ENCODE data around the gene ALDOA.

ALDOA gene

GRCh38 chr16:30096105-30096861, 30.7 kb downstream of the ALDOA start, which contains the start of gene YPEL3:
Gene YPEL3 (minus strand): TSS chr16:30096213. CDS start chr16:30095482, 731 bp downstream.
- H3K79me2 ChIP-seq (ENCODE audit: control insufficient read depth, insufficient read depth, low read length, poor library complexity), result peaks cover 10% of the 10 kb centered on the region
- H3K9me3 ChIP-seq (ENCODE audit: insufficient read depth, low read depth, low read length), result peaks cover 13% of the 10 kb centered on the region

GRCh38 chr16:30096862-30097563, 31.5 kb downstream of the ALDOA start:
- Histone ChIP-seq H3K27me3 (ENCODE audit: insufficient read depth, low read length) (no peaks in the 10 kb centered on the region), H3K79me1 (ENCODE audit: low read length) (peaks cover 16% of the 10 kb centered on the region), H2BK5ac (ENCODE audit: low read depth, low read length, poor library complexity) (no peak overlapping the region), H2BK120ac (ENCODE audit: insufficient read depth, low read length, poor library complexity) (peak overlapping the region; percentile 90), H3K4me3 (ENCODE audit: low read depth, low read length) (no peak overlapping the region), H3K27ac (ENCODE audit: low read depth, low read length) (peak overlapping the region; percentile 90), H3K79me2 (ENCODE audit: control insufficient read depth, insufficient read depth, low read length, poor library complexity) (peaks cover 8% of the 10 kb centered on the region), H3K14ac (ENCODE audit: low read length) (no peak overlapping the region), H3K4me1 (ENCODE audit: control insufficient read depth in 1 of 2, insufficient read depth in 2 of 2, low read length in 2 of 2) (peaks cover 22 to 24% of the 10 kb centered on the region in 2 experiments), H4K91ac (ENCODE audit: low read depth, low read length) (peak overlapping the region; percentile 87), H3K9ac (ENCODE audit: low read length) (no peak overlapping the region), H3K9me3 (ENCODE audit: insufficient read depth, low read depth, low read length) (peaks cover 13% of the 10 kb centered on the region), H2BK12ac (ENCODE audit: low read length) (peak overlapping the region; percentile 63), H2AFZ (ENCODE audit: insufficient read depth, low read length, poor library complexity) (peak overlapping the region; percentile 86), H3K18ac (ENCODE audit: low read length) (no peak overlapping the region), H4K12ac (ENCODE audit: low read depth, low read length) (peak overlapping the region; percentile 80), H4K8ac (ENCODE audit: low read depth, low read length) (peak overlapping the region; percentile 63), H3K36me3 (ENCODE audit: control insufficient read depth in 1 of 2, insufficient read depth in 2 of 2, low read length in 2 of 2) (peaks cover 2 to 7% of the 10 kb centered on the region in 2 experiments), H3K4ac (ENCODE audit: low read depth, low read length) (peak overlapping the region; percentile 4), H2AK5ac (ENCODE audit: low read length) (no peak overlapping the region), H3K4me2 (ENCODE audit: low read length) (peak overlapping the region; percentile 65), H3K23ac (ENCODE audit: low read length) (no peak overlapping the region)
- no peak for DNase-seq
- no CpG with 5 or more reads among the region's 18 CpGs for WGBS (ENCODE audit: extremely low coverage, insufficient coverage, insufficient read length)

More at GRCh38 chr16:30096105-30096861, 30.7 kb downstream of the ALDOA start, which contains the start of gene YPEL3:
- H4K12ac ChIP-seq (ENCODE audit: low read depth, low read length), result peak within 1 kb of the TSS; percentile 80
- H3K23ac ChIP-seq (ENCODE audit: low read length), result no peak within 1 kb of the TSS
- peak within 1 kb of the TSS; percentile 70 for H3K9ac ChIP-seq (ENCODE audit: low read length)
- H3K27ac ChIP-seq (ENCODE audit: low read depth, low read length), result peak within 1 kb of the TSS; percentile 90
- peak within 1 kb of the TSS; percentile 86 for H2AFZ ChIP-seq (ENCODE audit: insufficient read depth, low read length, poor library complexity)
- peaks cover 2 to 7% of the 10 kb centered on the region in 2 experiments for H3K36me3 ChIP-seq (ENCODE audit: control insufficient read depth in 1 of 2, insufficient read depth in 2 of 2, low read length in 2 of 2)
- H3K79me1 ChIP-seq (ENCODE audit: low read length), result peaks cover 22% of the 10 kb centered on the region
- no CpG with 5 or more reads among the region's 77 CpGs for WGBS (ENCODE audit: extremely low coverage, insufficient coverage, insufficient read length)
- H2BK120ac ChIP-seq (ENCODE audit: insufficient read depth, low read length, poor library complexity), result peak within 1 kb of the TSS; percentile 90
- H3K4me2 ChIP-seq (ENCODE audit: low read length), result peak within 1 kb of the TSS; percentile 71
- H2BK12ac ChIP-seq (ENCODE audit: low read length), result peak within 1 kb of the TSS; percentile 73
- H2AK5ac ChIP-seq (ENCODE audit: low read length), result peak within 1 kb of the TSS; percentile 96
- peak; percentile 81 to 92 for DNase-seq
- peak within 1 kb of the TSS; percentile 73 for H2BK5ac ChIP-seq (ENCODE audit: low read depth, low read length, poor library complexity)
- H4K8ac ChIP-seq (ENCODE audit: low read depth, low read length), result peak within 1 kb of the TSS; percentile 77
- H3K27me3 ChIP-seq (ENCODE audit: insufficient read depth, low read length), result no peaks in the 10 kb centered on the region
- peak within 1 kb of the TSS; percentile 97 for H3K18ac ChIP-seq (ENCODE audit: low read length)
- peak within 1 kb of the TSS; percentile 72 for H3K4me3 ChIP-seq (ENCODE audit: low read depth, low read length)
- peak within 1 kb of the TSS; percentile 30 for H3K4ac ChIP-seq (ENCODE audit: low read depth, low read length)
- H3K4me1 ChIP-seq (ENCODE audit: control insufficient read depth in 1 of 2, insufficient read depth in 2 of 2, low read length in 2 of 2), result peaks cover 22 to 27% of the 10 kb centered on the region in 2 experiments
- H4K91ac ChIP-seq (ENCODE audit: low read depth, low read length), result peak within 1 kb of the TSS; percentile 88
- H3K14ac ChIP-seq (ENCODE audit: low read length), result peak within 1 kb of the TSS; percentile 88

- Histone ChIP-seq H3K27me3 (ENCODE audit: insufficient read depth, low read length) (no peaks in the 10 kb centered on the region), H2AK5ac (ENCODE audit: low read length) (peak overlapping the region; percentile 3), H3K4ac (ENCODE audit: low read depth, low read length) (no peak overlapping the region), H2BK120ac (ENCODE audit: insufficient read depth, low read length, poor library complexity) (peak overlapping the region; percentile 34), H4K91ac (ENCODE audit: low read depth, low read length) (peak overlapping the region; percentile 57), H2AFZ (ENCODE audit: insufficient read depth, low read length, poor library complexity) (peak overlapping the region; percentile 20), H3K9me3 (ENCODE audit: insufficient read depth, low read depth, low read length) (peaks cover 1% of the 10 kb centered on the region), H3K79me2 (ENCODE audit: control insufficient read depth, insufficient read depth, low read length, poor library complexity) (no peaks in the 10 kb centered on the region), H3K18ac (ENCODE audit: low read length) (peak overlapping the region; percentile 14), H4K12ac (ENCODE audit: low read depth, low read length) (no peak overlapping the region), H2BK12ac (ENCODE audit: low read length) (no peak overlapping the region), H2BK5ac (ENCODE audit: low read depth, low read length, poor library complexity) (peak overlapping the region; percentile 47), H3K4me1 (ENCODE audit: control insufficient read depth in 1 of 2, insufficient read depth in 2 of 2, low read length in 2 of 2) (peaks cover 12 to 13% of the 10 kb centered on the region in 2 experiments), H3K9ac (ENCODE audit: low read length) (peak overlapping the region; percentile 31), H3K27ac (ENCODE audit: low read depth, low read length) (peak overlapping the region; percentile 47), H3K4me2 (ENCODE audit: low read length) (peak overlapping the region; percentile 8), H4K8ac (ENCODE audit: low read depth, low read length) (peak overlapping the region; percentile 46), H3K79me1 (ENCODE audit: low read length) (peaks cover 6% of the 10 kb centered on the region), H3K23ac (ENCODE audit: low read length) (no peak overlapping the region), H3K36me3 (ENCODE audit: control insufficient read depth in 1 of 2, insufficient read depth in 2 of 2, low read length in 2 of 2) (peaks cover 10 to 14% of the 10 kb centered on the region in 2 experiments), H3K4me3 (ENCODE audit: low read depth, low read length) (no peak overlapping the region), H3K14ac (ENCODE audit: low read length) (peak overlapping the region; percentile 58)
- no CpG with 5 or more reads among the region's 4 CpGs for WGBS (ENCODE audit: extremely low coverage, insufficient coverage, insufficient read length)
- DNase-seq, result peak; percentile 85 to 91
These were observed 38.5 kb downstream of the ALDOA start for GRCh38 chr16:30104090-30104489.

- peak overlapping the region; percentile 74 for H2BK5ac ChIP-seq (ENCODE audit: low read depth, low read length, poor library complexity)
- H3K4me3 ChIP-seq (ENCODE audit: low read depth, low read length), result no peak overlapping the region
- H4K8ac ChIP-seq (ENCODE audit: low read depth, low read length), result peak overlapping the region; percentile 53
- peak overlapping the region; percentile 31 for H2BK12ac ChIP-seq (ENCODE audit: low read length)
- WGBS (ENCODE audit: extremely low coverage, insufficient coverage, insufficient read length), result no CpG with 5 or more reads among the region's 6 CpGs
- peak overlapping the region; percentile 64 for H3K18ac ChIP-seq (ENCODE audit: low read length)
- H2AK5ac ChIP-seq (ENCODE audit: low read length), result peak overlapping the region; percentile 3
- peaks cover 10 to 14% of the 10 kb centered on the region in 2 experiments for H3K36me3 ChIP-seq (ENCODE audit: control insufficient read depth in 1 of 2, insufficient read depth in 2 of 2, low read length in 2 of 2)
- H3K27me3 ChIP-seq (ENCODE audit: insufficient read depth, low read length), result no peaks in the 10 kb centered on the region
- H2BK120ac ChIP-seq (ENCODE audit: insufficient read depth, low read length, poor library complexity), result peak overlapping the region; percentile 63
- H2AFZ ChIP-seq (ENCODE audit: insufficient read depth, low read length, poor library complexity), result peak overlapping the region; percentile 20
- H4K91ac ChIP-seq (ENCODE audit: low read depth, low read length), result peak overlapping the region; percentile 77
- no peak overlapping the region for H3K4me2 ChIP-seq (ENCODE audit: low read length)
- H3K79me1 ChIP-seq (ENCODE audit: low read length), result peaks cover 6% of the 10 kb centered on the region
- peak overlapping the region; percentile 58 for H3K14ac ChIP-seq (ENCODE audit: low read length)
- peak; percentile 94 for DNase-seq
- H3K79me2 ChIP-seq (ENCODE audit: control insufficient read depth, insufficient read depth, low read length, poor library complexity), result no peaks in the 10 kb centered on the region
- no peak overlapping the region for H4K12ac ChIP-seq (ENCODE audit: low read depth, low read length)
- H3K27ac ChIP-seq (ENCODE audit: low read depth, low read length), result peak overlapping the region; percentile 47
- no peak overlapping the region for H3K4ac ChIP-seq (ENCODE audit: low read depth, low read length)
- H3K23ac ChIP-seq (ENCODE audit: low read length), result no peak overlapping the region
- peaks cover 12 to 13% of the 10 kb centered on the region in 2 experiments for H3K4me1 ChIP-seq (ENCODE audit: control insufficient read depth in 1 of 2, insufficient read depth in 2 of 2, low read length in 2 of 2)
- H3K9ac ChIP-seq (ENCODE audit: low read length), result no peak overlapping the region
- peaks cover 1% of the 10 kb centered on the region for H3K9me3 ChIP-seq (ENCODE audit: insufficient read depth, low read depth, low read length)
These were observed 38.9 kb downstream of the ALDOA start for GRCh38 chr16:30104492-30104891.

Measured in trophoblast cell (in vitro differentiated cells and primary cell).